ENCODE results near the gene OBSCN.

GRCh38 chr1:228295981-228296380 lies 88.1 kb downstream of the OBSCN start:
- TF ChIP-seq, protein P1, sequence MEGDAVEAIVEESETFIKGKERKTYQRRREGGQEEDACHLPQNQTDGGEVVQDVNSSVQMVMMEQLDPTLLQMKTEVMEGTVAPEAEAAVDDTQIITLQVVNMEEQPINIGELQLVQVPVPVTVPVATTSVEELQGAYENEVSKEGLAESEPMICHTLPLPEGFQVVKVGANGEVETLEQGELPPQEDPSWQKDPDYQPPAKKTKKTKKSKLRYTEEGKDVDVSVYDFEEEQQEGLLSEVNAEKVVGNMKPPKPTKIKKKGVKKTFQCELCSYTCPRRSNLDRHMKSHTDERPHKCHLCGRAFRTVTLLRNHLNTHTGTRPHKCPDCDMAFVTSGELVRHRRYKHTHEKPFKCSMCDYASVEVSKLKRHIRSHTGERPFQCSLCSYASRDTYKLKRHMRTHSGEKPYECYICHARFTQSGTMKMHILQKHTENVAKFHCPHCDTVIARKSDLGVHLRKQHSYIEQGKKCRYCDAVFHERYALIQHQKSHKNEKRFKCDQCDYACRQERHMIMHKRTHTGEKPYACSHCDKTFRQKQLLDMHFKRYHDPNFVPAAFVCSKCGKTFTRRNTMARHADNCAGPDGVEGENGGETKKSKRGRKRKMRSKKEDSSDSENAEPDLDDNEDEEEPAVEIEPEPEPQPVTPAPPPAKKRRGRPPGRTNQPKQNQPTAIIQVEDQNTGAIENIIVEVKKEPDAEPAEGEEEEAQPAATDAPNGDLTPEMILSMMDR (IDR thresholded peaks at IDR 0.05): no peak
- TF ChIP-seq EP300 (IDR thresholded peaks at IDR 0.05) (no peak), POLR2A (IDR thresholded peaks at IDR 0.05) (no peak)

All from sigmoid colon (tissue), 4 donors.